Loucy (cell line): ENCODE measurements around the gene MPHOSPH9.

ENCODE experiments used
- H2AFZ ChIP-seq: fragments of 200-600 bp; sonication (generic); 2 replicates; pipeline ENCODE4 v1.6.0; 2016; ENCODE audit warnings: antibody characterized with exemption, mild to moderate bottlenecking, low read length, moderate library complexity
- H3F3A ChIP-seq: fragments of 200-600 bp; 2 replicates; pipeline ENCODE4 v1.6.0; 2016; ENCODE audit warnings: antibody characterized with exemption, low read depth, mild to moderate bottlenecking
- H3K27me3 ChIP-seq: fragments of 200-600 bp; sonication (generic); 2 replicates; pipeline ENCODE4 v1.6.1; 2014; ENCODE audit warnings: low read length, mild to moderate bottlenecking; ENCODE audit not compliant: insufficient read depth, poor library complexity, severe bottlenecking
- H3K36me3 ChIP-seq: fragments of 200-600 bp; sonication (generic); 2 replicates; pipeline ENCODE4 v1.6.1; 2016; ENCODE audit warnings: low read length; ENCODE audit not compliant: insufficient read depth
- H3K4me1 ChIP-seq: fragments of 200-600 bp; sonication (generic); 2 replicates; pipeline ENCODE4 v1.5.1; 2014; ENCODE audit warnings: low read length, mild to moderate bottlenecking; ENCODE audit not compliant: insufficient read depth, poor library complexity, severe bottlenecking
- H3K4me2 ChIP-seq: fragments of 200-600 bp; sonication (generic); 2 replicates; pipeline ENCODE4 v1.6.0; 2014; ENCODE audit warnings: antibody characterized with exemption, low read length, low read depth, mild to moderate bottlenecking; ENCODE audit not compliant: poor library complexity, severe bottlenecking
- H3K4me3 ChIP-seq: fragments of 200-600 bp; sonication (generic); 2 replicates; pipeline ENCODE4 v1.5.1; 2014; ENCODE audit warnings: low read length, mild to moderate bottlenecking, mixed read lengths; ENCODE audit not compliant: poor library complexity, severe bottlenecking
- H3K79me2 ChIP-seq: fragments of 200-600 bp; sonication (generic); 2 replicates; pipeline ENCODE4 v1.6.1; 2014; ENCODE audit warnings: low read length; ENCODE audit not compliant: insufficient read depth
- H3K9ac ChIP-seq: fragments of 200-600 bp; sonication (generic); 2 replicates; pipeline ENCODE4 v1.6.0; 2014; ENCODE audit warnings: mild to moderate bottlenecking, low read depth, low read length, moderate library complexity; ENCODE audit not compliant: poor library complexity, severe bottlenecking
- H3K9me2 ChIP-seq: fragments of 200-600 bp; sonication (generic); replicated peaks from 2 replicates; pipeline ENCODE4 v1.6.1; 2016; ENCODE audit warnings: low read depth, low read length, mixed read lengths
- H3K9me3 ChIP-seq: fragments of 200-600 bp; sonication (generic); 2 replicates; pipeline ENCODE4 v1.6.1; 2014; ENCODE audit warnings: mild to moderate bottlenecking, antibody characterized with exemption, low read length, low read depth; ENCODE audit not compliant: insufficient read depth
- H4K20me1 ChIP-seq: fragments of 200-600 bp; sonication (generic); 2 replicates; pipeline ENCODE4 v1.6.0; 2014; ENCODE audit warnings: antibody characterized with exemption, low read length, mild to moderate bottlenecking; ENCODE audit not compliant: insufficient read depth, poor library complexity, severe bottlenecking
- EZH2phosphoT487 ChIP-seq: fragments of 200-600 bp; IDR thresholded peaks from 2 replicates; pipeline ENCODE4 v1.6.1; 2018; ENCODE audit warnings: antibody characterized with exemption, mild to moderate bottlenecking, moderate library complexity, borderline replicate concordance
- TF ChIP-seq, protein P1 (sequence below): fragments of 200-600 bp; sonication (generic); conservative IDR thresholded peaks from 2 replicates; pipeline ENCODE4 v1.5.1; 2014; ENCODE audit warnings: mild to moderate bottlenecking, antibody characterized with exemption, low read length

The MPHOSPH9 gene

DNA sequence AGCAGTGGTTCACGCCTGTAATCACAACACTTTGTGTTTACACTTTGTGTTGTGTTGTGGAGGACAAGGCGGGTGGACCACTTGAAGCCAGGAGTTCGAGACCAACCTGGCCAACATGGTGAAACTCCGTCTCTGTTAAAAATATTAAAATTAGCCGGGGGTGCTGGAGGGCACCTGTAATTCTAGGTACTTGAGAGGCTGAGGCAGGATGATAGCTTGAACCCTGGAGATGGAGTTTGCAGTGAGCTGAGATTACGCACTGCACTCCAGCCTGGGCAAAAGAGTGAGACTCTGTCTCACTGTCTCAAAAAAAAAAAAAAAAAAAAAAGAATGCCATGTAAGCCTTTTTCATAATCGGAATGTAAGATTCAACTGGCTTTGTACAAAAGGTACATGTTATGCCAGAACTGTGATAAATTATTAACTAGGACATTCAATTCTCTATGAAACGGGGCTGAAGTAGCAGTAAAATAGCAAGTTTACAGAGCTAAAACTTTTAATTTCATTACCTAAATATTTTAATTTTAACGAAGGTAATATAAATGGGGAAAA, 68.2 kb downstream of the MPHOSPH9 start:
- H3F3A ChIP-seq = no peaks in the 10 kb centered on the region
- TF ChIP-seq EZH2phosphoT487 = no peak
- peaks cover 73% of the 10 kb centered on the region for H3K36me3 ChIP-seq

DNA sequence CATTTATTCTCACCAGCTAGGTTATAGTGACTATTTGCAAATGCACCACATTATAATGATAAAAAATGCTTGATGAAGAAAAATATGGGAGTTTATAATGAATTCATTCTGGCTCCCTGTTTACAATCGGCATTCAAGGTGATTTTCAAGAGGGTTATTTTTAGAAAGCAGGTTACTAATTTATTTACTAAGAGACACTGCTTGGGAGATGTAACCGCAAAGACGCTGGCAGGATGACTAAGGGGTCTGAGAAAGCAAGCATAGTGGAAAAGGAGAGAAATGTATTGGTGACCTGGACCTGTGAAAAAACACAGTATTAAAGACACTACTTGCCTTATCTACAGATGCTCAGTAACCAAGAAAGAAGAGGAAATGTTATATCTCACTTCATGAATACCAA, 68.7 kb downstream of the MPHOSPH9 start:
- Histone ChIP-seq H3K36me3 (peaks cover 79% of the 10 kb centered on the region), H3K4me1 (no peaks in the 10 kb centered on the region), H3K9ac (no peak overlapping the region), H3K27me3 (no peaks in the 10 kb centered on the region), H3K9me3 (no peaks in the 10 kb centered on the region), H3K79me2 (no peaks in the 10 kb centered on the region), H3F3A (no peaks in the 10 kb centered on the region), H4K20me1 (no peaks in the 10 kb centered on the region), H2AFZ (no peak overlapping the region), H3K9me2 (no peaks in the 10 kb centered on the region), H3K4me3 (no peak overlapping the region), H3K4me2 (no peak overlapping the region)
- no peak for TF ChIP-seq EZH2phosphoT487
- TF ChIP-seq, protein P1, sequence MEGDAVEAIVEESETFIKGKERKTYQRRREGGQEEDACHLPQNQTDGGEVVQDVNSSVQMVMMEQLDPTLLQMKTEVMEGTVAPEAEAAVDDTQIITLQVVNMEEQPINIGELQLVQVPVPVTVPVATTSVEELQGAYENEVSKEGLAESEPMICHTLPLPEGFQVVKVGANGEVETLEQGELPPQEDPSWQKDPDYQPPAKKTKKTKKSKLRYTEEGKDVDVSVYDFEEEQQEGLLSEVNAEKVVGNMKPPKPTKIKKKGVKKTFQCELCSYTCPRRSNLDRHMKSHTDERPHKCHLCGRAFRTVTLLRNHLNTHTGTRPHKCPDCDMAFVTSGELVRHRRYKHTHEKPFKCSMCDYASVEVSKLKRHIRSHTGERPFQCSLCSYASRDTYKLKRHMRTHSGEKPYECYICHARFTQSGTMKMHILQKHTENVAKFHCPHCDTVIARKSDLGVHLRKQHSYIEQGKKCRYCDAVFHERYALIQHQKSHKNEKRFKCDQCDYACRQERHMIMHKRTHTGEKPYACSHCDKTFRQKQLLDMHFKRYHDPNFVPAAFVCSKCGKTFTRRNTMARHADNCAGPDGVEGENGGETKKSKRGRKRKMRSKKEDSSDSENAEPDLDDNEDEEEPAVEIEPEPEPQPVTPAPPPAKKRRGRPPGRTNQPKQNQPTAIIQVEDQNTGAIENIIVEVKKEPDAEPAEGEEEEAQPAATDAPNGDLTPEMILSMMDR = no peak

More for the DNA sequence above, 68.2 kb downstream of the MPHOSPH9 start:
- Histone ChIP-seq H3K4me2 (no peak overlapping the region), H3K9me2 (no peaks in the 10 kb centered on the region), H2AFZ (no peak overlapping the region), H3K27me3 (no peaks in the 10 kb centered on the region), H3K4me3 (no peak overlapping the region), H3K9me3 (no peaks in the 10 kb centered on the region), H3K9ac (no peak overlapping the region), H3K4me1 (no peaks in the 10 kb centered on the region), H4K20me1 (no peaks in the 10 kb centered on the region), H3K79me2 (no peaks in the 10 kb centered on the region)

DNA sequence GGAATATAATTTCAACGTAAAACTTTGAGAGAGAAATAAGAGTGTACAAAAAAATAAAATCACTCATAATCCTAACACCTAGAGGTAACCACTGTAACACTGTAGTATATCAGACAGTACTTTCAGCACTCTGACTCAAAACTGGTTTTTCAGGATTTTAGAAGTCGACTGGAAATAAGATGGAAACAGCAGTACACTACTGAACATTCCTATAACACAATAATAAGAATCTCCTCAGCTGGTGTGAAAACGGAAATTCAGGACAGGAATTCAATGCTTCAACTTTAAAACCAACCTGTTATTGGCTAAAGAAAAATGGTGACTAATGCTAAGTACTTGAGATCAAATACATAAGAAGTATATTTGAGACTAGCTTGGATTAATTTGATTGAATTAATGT, 69.7 kb downstream of the MPHOSPH9 start:
- Histone ChIP-seq H3F3A (no peaks in the 10 kb centered on the region), H3K36me3 (peaks cover 80% of the 10 kb centered on the region), H3K9ac (no peak overlapping the region), H3K27me3 (no peaks in the 10 kb centered on the region), H3K4me2 (no peak overlapping the region), H3K79me2 (no peaks in the 10 kb centered on the region), H3K9me2 (no peaks in the 10 kb centered on the region), H3K4me3 (no peak overlapping the region), H4K20me1 (no peaks in the 10 kb centered on the region), H3K4me1 (no peaks in the 10 kb centered on the region), H2AFZ (no peak overlapping the region), H3K9me3 (no peaks in the 10 kb centered on the region)
- no peak for TF ChIP-seq EZH2phosphoT487
- TF ChIP-seq, protein P1 = no peak

DNA sequence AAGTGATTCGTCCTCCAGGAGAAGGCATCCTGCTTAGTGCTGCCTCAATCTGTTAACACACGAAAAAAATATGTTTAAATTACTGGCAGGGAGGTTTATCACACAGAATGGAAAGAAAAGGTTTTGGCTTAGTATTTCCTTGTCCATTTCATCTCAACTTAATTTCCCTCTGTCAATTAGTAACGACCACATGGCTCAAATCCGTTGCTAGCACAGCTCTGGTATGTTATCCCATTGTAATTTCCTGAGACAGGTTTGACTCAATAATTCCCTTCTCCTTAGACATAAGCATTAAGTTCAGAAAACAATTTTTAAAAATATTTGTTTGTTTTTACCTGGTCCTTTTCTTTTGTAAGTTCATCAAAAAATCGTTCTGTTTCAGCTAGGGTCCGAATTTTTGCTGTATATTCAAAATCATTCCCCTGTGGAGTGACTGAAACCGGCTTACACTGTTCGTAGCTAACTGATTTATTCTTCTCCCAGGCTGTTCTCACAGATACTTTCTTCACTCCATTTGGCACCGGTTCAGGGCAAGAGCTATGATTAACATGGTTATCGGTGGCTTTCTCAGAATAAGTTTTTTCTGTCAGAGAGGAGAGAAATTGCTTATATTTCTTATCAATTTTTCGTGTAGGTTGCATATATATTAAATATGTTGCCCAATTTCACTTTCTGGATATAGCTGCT, 72.0 kb downstream of the MPHOSPH9 start:
- no peaks in the 10 kb centered on the region for H3K79me2 ChIP-seq
- TF ChIP-seq, protein P1 = no peak
- TF ChIP-seq EZH2phosphoT487 = no peak
- H4K20me1 ChIP-seq = no peaks in the 10 kb centered on the region
- no peaks in the 10 kb centered on the region for H3K4me1 ChIP-seq
- no peaks in the 10 kb centered on the region for H3K9me3 ChIP-seq
- no peaks in the 10 kb centered on the region for H3K9me2 ChIP-seq
- H2AFZ ChIP-seq = no peak overlapping the region
- H3K27me3 ChIP-seq = no peaks in the 10 kb centered on the region
- no peaks in the 10 kb centered on the region for H3F3A ChIP-seq
- H3K4me2 ChIP-seq = no peak overlapping the region
- H3K36me3 ChIP-seq = peaks cover 77% of the 10 kb centered on the region
- no peak overlapping the region for H3K4me3 ChIP-seq
- no peak overlapping the region for H3K9ac ChIP-seq
